Uterus (tissue), 4 donors: ENCODE data around the gene ADGRE1. TPM values are rescaled to one million over a fixed set of nuclear protein-coding genes. Genes with fewer than 3 reads are reported as not detected.

Source experiments
- DNase-seq, 2 donors: peaks; one replicate each; pipeline ENCODE4 v3.0.0-alpha.2; 2019 to 2020
- H3K27ac ChIP-seq, 2 donors: fragments of 200-600 bp; sonication (generic); 1 replicate in 1 of 2; 2 replicates in 1 of 2; pipeline ENCODE4 v1.5.1; 2016 to 2018
- H3K27me3 ChIP-seq, 2 donors: fragments of 200-600 bp; sonication (generic); one replicate each; pipeline ENCODE4 v1.5.1; 2018 to 2019; ENCODE audit warnings: control low read depth in 1 of 2
- H3K36me3 ChIP-seq, 2 donors: fragments of 200-600 bp; sonication (generic); one replicate each; pipeline ENCODE4 v1.5.1; 2019; ENCODE audit warnings: control low read depth in 1 of 2
- H3K4me1 ChIP-seq, 2 donors: fragments of 200-600 bp; sonication (generic); one replicate each; pipeline ENCODE4 v1.5.1; 2018 to 2019; ENCODE audit warnings: control low read depth in 1 of 2
- H3K4me3 ChIP-seq, 2 donors: fragments of 200-600 bp; sonication (generic); 1 replicate in 1 of 2; 2 replicates in 1 of 2; pipeline ENCODE4 v1.5.1; 2018 to 2019; ENCODE audit warnings: mild to moderate bottlenecking in 1 of 2
- H3K9me3 ChIP-seq, 2 donors: fragments of 200-600 bp; sonication (generic); one replicate each; pipeline ENCODE4 v1.5.1; 2019; ENCODE audit warnings: control low read depth in 1 of 2
- CTCF ChIP-seq, 4 experiments: fragments of 200-600 bp in 2 of 4; fragments of 450-650 bp in 2 of 4; sonication (generic) in 2 of 4; IDR thresholded peaks; one replicate each; pipeline ENCODE4 v1.5.1; 2016 to 2019; ENCODE audit warnings: antibody characterized with exemption in 4 of 4, mild to moderate bottlenecking in 2 of 4, moderate library complexity in 1 of 4
- POLR2A ChIP-seq, 2 donors: fragments of 450-650 bp; IDR thresholded peaks; one replicate each; pipeline ENCODE4 v1.6.1; 2016; ENCODE audit warnings: antibody characterized with exemption in 2 of 2, mild to moderate bottlenecking in 1 of 2, moderate library complexity in 1 of 2
- intact Hi-C: fragments of 100-400 bp; cut with DNase I; formaldehyde crosslinking; loops from one replicate; pipeline ENCODE4 v1.15.1; 2023; ENCODE audit warnings: low total_unique reads
- total RNA-seq, 4 donors: library from RNA; depleted of rRNA in 3 of 4; stranded (reverse); fragments of >200 nt in 3 of 4; gene quantifications; one replicate each; pipeline versions ENCODE4 v1.1.0 to v1.2.4, GENCODE V29; 2014 to 2023
- donor health status: DM: yes; HTN: yes; CAD: no.

The ADGRE1 gene
- total RNA-seq, 4 donors from 2014 or later, result 0.21 to 1.0 TPM; not detected in 2

- DNase-seq, result no peak
- H3K27ac ChIP-seq, result no peak overlapping the region
- H3K4me3 ChIP-seq, result no peak overlapping the region
- no peak for TF ChIP-seq POLR2A (IDR thresholded peaks at IDR 0.05)
- no peak for TF ChIP-seq CTCF (IDR thresholded peaks at IDR 0.05)
- H3K9me3 ChIP-seq, result no peaks in the 10 kb centered on the region
- no peaks in the 10 kb centered on the region for H3K36me3 ChIP-seq
- H3K27me3 ChIP-seq, result no peaks in the 10 kb centered on the region
- H3K4me1 ChIP-seq, result no peaks in the 10 kb centered on the region
- intact Hi-C loops, result no loop called here
Measured at GRCh38 chr19:6947745-6948144, 60.4 kb downstream of the ADGRE1 start.

- Histone ChIP-seq H3K36me3 (no peaks in the 10 kb centered on the region), H3K4me1 (no peaks in the 10 kb centered on the region), H3K27ac (no peak overlapping the region), H3K27me3 (no peaks in the 10 kb centered on the region), H3K9me3 (no peaks in the 10 kb centered on the region), H3K4me3 (no peak overlapping the region)
- DNase-seq, result no peak
- intact Hi-C loops, result no loop called here
- TF ChIP-seq POLR2A (IDR thresholded peaks at IDR 0.05) (no peak), CTCF (IDR thresholded peaks at IDR 0.05) (no peak)
Measured at GRCh38 chr19:6948884-6949283, 61.5 kb downstream of the ADGRE1 start.

GRCh38 chr19:6952956-6953355 lies 65.6 kb downstream of the ADGRE1 start:
- intact Hi-C loops, result no loop called here
- Histone ChIP-seq H3K9me3 (no peaks in the 10 kb centered on the region), H3K4me1 (no peaks in the 10 kb centered on the region), H3K36me3 (no peaks in the 10 kb centered on the region), H3K27ac (no peak overlapping the region), H3K4me3 (no peak overlapping the region), H3K27me3 (no peaks in the 10 kb centered on the region)
- TF ChIP-seq POLR2A (IDR thresholded peaks at IDR 0.05) (no peak), CTCF (IDR thresholded peaks at IDR 0.05) (no peak)
- DNase-seq, result no peak

- intact Hi-C loops, result no loop called here
- TF ChIP-seq CTCF (IDR thresholded peaks at IDR 0.05) (no peak), POLR2A (IDR thresholded peaks at IDR 0.05) (no peak)
- no peak overlapping the region for H3K4me3 ChIP-seq
Measured at GRCh38 chr19:6955082-6955481, 67.7 kb downstream of the ADGRE1 start.

GRCh38 chr19:6956573-6956972 lies 69.2 kb downstream of the ADGRE1 start:
- TF ChIP-seq POLR2A (IDR thresholded peaks at IDR 0.05), result no peak
- TF ChIP-seq CTCF (IDR thresholded peaks at IDR 0.05), result no peak
- DNase-seq, result no peak
- H3K4me1 ChIP-seq, result no peaks in the 10 kb centered on the region
- no peaks in the 10 kb centered on the region for H3K36me3 ChIP-seq
- H3K9me3 ChIP-seq, result no peaks in the 10 kb centered on the region
- no peak overlapping the region for H3K4me3 ChIP-seq
- intact Hi-C loops, result no loop called here
- no peak overlapping the region for H3K27ac ChIP-seq
- H3K27me3 ChIP-seq, result no peaks in the 10 kb centered on the region

More at GRCh38 chr19:6955082-6955481, 67.7 kb downstream of the ADGRE1 start:
- Histone ChIP-seq H3K27ac (no peak overlapping the region), H3K36me3 (no peaks in the 10 kb centered on the region), H3K27me3 (no peaks in the 10 kb centered on the region), H3K4me1 (no peaks in the 10 kb centered on the region), H3K9me3 (no peaks in the 10 kb centered on the region)
- DNase-seq, result no peak
